Measurements from ENCODE around the gene HTN3. TPM values are rescaled to one million over a fixed set of nuclear protein-coding genes. Genes with fewer than 3 reads are reported as not detected.

HTN3 gene
- total and polyA plus RNA-seq, 7 experiments from 2014 or later, result not detected

DNA sequence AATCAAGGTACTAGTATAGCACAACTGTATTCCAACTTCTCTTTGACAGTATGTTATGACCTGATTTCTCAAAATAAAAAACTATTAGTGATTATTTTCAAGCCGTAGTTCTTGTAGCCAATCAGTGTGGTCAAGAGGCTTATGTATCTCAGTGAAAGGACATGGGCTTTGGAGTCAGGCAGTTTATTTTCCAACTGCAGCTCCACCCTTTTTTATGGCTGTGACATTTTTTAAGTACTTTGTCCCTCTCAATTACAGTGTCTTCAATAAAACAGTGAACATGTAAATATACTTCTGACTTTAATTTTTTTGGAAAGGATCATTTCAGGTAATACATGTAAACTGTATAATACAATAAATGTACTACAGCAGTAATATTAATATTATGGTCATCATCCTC lies 51.9 kb downstream of the HTN3 start:
- no peak for DNase-seq
- H3K9me3 Mint-ChIP-seq, result peaks cover 0 to 2% (median 0%) of the 10 kb centered on the region in 11 donors
- no peaks in the 10 kb centered on the region for H3K36me3 Mint-ChIP-seq
- H3K4me1 Mint-ChIP-seq, result no peaks in the 10 kb centered on the region
- H3K4me3 Mint-ChIP-seq, result no peak overlapping the region
- intact Hi-C loops (cut with micrococcal nuclease), result no loop called here
- no peaks in the 10 kb centered on the region for H3K27me3 Mint-ChIP-seq
- no peak overlapping the region for H3K27ac Mint-ChIP-seq
- H3K9me3 ChIP-seq (ENCODE audit: control insufficient read depth in 2 of 3, low read length in 3 of 3), result no peaks in the 10 kb centered on the region
- ChIA-PET POLR2A (no interaction called here), CTCF (no interaction called here)
- H3K4me3 ChIP-seq (ENCODE audit: low read length), result no peak overlapping the region
- ATAC-seq, result no peak
- H3K36me3 ChIP-seq (ENCODE audit: control insufficient read depth in 2 of 3, insufficient read depth in 3 of 3, low read length in 3 of 3), result no peaks in the 10 kb centered on the region
- H3K4me1 ChIP-seq (ENCODE audit: control insufficient read depth in 2 of 2, insufficient read depth in 2 of 2, low read length in 2 of 2), result no peaks in the 10 kb centered on the region
- no peak overlapping the region for H3K27ac ChIP-seq (ENCODE audit: low read depth, low read length)
- H3K27me3 ChIP-seq (ENCODE audit: control insufficient read depth in 2 of 2, insufficient read depth in 2 of 2, low read length in 2 of 2), result no peaks in the 10 kb centered on the region

Other genes with a start within 250 kb of the HTN3 start
- not detected for gene SULT1E1, start 168.3 kb upstream of the HTN3 start, total RNA-seq
- gene SULT1E1, start 168.3 kb upstream of the HTN3 start, polyA plus RNA-seq, result not detected
- gene CSN1S1, start 97.4 kb upstream of the HTN3 start, total RNA-seq, result not detected
- not detected for gene CSN1S1, start 97.4 kb upstream of the HTN3 start, polyA plus RNA-seq
- not detected for gene CSN2, start 62.7 kb upstream of the HTN3 start, total RNA-seq
- not detected for gene CSN2, start 62.7 kb upstream of the HTN3 start, polyA plus RNA-seq
- gene STATH, start 32.5 kb upstream of the HTN3 start, total RNA-seq, result not detected
- gene STATH, start 32.5 kb upstream of the HTN3 start, polyA plus RNA-seq, result not detected
- not detected for gene HTN1, start 22.0 kb downstream of the HTN3 start, total RNA-seq
- not detected for gene HTN1, start 22.0 kb downstream of the HTN3 start, polyA plus RNA-seq
- not detected for gene PRR27, start 125.8 kb downstream of the HTN3 start, total RNA-seq
- gene PRR27, start 125.8 kb downstream of the HTN3 start, polyA plus RNA-seq, result not detected
- gene ODAM, start 167.3 kb downstream of the HTN3 start, total RNA-seq, result not detected
- gene ODAM, start 167.3 kb downstream of the HTN3 start, polyA plus RNA-seq, result not detected
- gene FDCSP, start 197.7 kb downstream of the HTN3 start, total RNA-seq, result not detected
- gene FDCSP, start 197.7 kb downstream of the HTN3 start, polyA plus RNA-seq, result not detected
- not detected for gene CSN3, start 214.1 kb downstream of the HTN3 start, total RNA-seq
- not detected for gene CSN3, start 214.1 kb downstream of the HTN3 start, polyA plus RNA-seq